Measurements from ENCODE around the gene TIFAB. TPM values are rescaled to one million over a fixed set of nuclear protein-coding genes. Genes with fewer than 3 reads are reported as not detected.

TIFAB gene
- total RNA-seq, 1 experiment from 2014 or later, result not detected

DNA sequence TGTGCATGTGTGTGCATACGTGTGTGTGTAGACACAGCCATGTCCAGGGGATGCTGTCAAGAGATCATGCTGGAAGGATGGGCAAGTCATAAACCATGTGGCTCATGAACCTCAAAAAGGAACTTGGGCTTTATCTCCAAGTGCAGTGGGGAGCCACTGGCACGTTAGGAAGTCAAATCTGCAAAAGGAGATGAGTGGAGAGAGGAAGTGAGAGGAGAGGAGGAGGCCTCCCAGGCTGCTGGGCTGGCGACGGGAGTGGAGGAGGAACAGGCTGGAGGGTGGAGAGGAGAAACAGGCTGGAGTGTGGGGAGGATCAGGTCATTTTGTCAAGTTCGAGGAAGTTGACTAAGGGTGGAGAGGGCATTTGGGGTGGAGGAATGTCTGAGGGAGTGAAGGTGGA lies 29.2 kb upstream of the TIFAB start (continued):
- TF ChIP-seq, protein P1, sequence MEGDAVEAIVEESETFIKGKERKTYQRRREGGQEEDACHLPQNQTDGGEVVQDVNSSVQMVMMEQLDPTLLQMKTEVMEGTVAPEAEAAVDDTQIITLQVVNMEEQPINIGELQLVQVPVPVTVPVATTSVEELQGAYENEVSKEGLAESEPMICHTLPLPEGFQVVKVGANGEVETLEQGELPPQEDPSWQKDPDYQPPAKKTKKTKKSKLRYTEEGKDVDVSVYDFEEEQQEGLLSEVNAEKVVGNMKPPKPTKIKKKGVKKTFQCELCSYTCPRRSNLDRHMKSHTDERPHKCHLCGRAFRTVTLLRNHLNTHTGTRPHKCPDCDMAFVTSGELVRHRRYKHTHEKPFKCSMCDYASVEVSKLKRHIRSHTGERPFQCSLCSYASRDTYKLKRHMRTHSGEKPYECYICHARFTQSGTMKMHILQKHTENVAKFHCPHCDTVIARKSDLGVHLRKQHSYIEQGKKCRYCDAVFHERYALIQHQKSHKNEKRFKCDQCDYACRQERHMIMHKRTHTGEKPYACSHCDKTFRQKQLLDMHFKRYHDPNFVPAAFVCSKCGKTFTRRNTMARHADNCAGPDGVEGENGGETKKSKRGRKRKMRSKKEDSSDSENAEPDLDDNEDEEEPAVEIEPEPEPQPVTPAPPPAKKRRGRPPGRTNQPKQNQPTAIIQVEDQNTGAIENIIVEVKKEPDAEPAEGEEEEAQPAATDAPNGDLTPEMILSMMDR (IDR thresholded peaks at IDR 0.05 in 2 of 3, conservative IDR thresholded peaks at IDR 0.05 in 1 of 3; ENCODE audit: borderline replicate concordance in 1 of 3, insufficient read depth in 1 of 3, low read depth in 2 of 3, low read length in 2 of 3), result no peak
- no peak for TF ChIP-seq YY1 (IDR thresholded peaks at IDR 0.05; ENCODE audit: extremely low read depth, insufficient replicate concordance, low read depth, low read length)
- TF ChIP-seq TCF7L2 (IDR thresholded peaks at IDR 0.05; ENCODE audit: borderline replicate concordance, extremely low read depth, insufficient read depth, insufficient read length), result no peak
- TF ChIP-seq POLR2AphosphoS5 (IDR thresholded peaks at IDR 0.05; ENCODE audit: low read depth, low read length), result no peak

DNA sequence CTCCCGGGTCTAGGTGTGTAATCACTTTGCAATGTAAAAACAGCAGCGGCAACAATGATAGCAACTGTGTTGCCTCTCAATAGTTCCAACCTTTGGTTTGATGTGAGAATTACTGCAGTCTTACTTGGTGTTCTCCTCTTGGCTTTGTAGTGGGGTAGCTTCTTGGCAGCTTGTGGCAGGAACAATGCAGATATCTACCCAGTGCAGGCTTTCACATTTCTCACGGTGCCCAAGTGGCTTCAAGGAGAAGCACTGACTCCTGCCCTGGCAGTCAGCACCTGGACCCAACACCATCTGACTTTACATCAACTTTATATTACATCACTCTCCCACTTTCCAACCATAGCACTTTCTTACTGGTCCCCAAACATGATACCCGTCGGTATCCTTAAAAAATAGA lies 28.4 kb upstream of the TIFAB start:
- Histone ChIP-seq H3K9me3 (ENCODE audit: control insufficient read depth in 1 of 2, insufficient read depth in 1 of 2, low read depth in 1 of 2, low read length in 2 of 2) (no peaks in the 10 kb centered on the region), H3K79me2 (ENCODE audit: insufficient read depth, low read length) (no peaks in the 10 kb centered on the region), H3K36me3 (ENCODE audit: control insufficient read depth in 1 of 2, insufficient read depth in 2 of 2, low read length in 2 of 2) (no peaks in the 10 kb centered on the region), H3K4me2 (ENCODE audit: low read length) (no peak overlapping the region), H3K9me2 (ENCODE audit: insufficient read depth) (no peaks in the 10 kb centered on the region), H3K9ac (ENCODE audit: low read length) (no peak overlapping the region), H4K20me1 (ENCODE audit: insufficient read depth) (no peaks in the 10 kb centered on the region), H2AFZ (ENCODE audit: low read depth, low read length, poor library complexity, severe bottlenecking) (no peak overlapping the region), H3K27me3 (ENCODE audit: insufficient read depth, low read length) (peaks cover 2% of the 10 kb centered on the region; the same call in 1 of the 2 replicates), H3K4me3 (replicated peaks in 1 of 2; ENCODE audit: low read depth in 1 of 2, low read length in 2 of 2) (no peak overlapping the region), H3K27ac (ENCODE audit: low read depth, low read length) (no peak overlapping the region), H3K4me1 (ENCODE audit: control insufficient read depth in 1 of 2, insufficient read depth in 2 of 2, low read length in 2 of 2) (no peaks in the 10 kb centered on the region)
- BruUV-seq (replicated peaks), result no TSS peak
- ChIA-PET RAD21 (ENCODE audit: low non-redundant PET in 1 of 2, low total read pairs in 2 of 2, uncharacterized antibody in 2 of 2, unreplicated experiment in 2 of 2) (no interaction called here), POLR2A (interaction anchor here (1.3 kb wide), 1 partner anchor 23 kb away, joined by 3 read pairs; no protein-coding TSS in a partner anchor), CTCF (interaction anchor here (1.2 to 1.9 kb wide), 2 partner anchors 14 to 70 kb away, joined by 5 to 8 read pairs; no protein-coding TSS in a partner anchor)
- DNase-seq (ENCODE audit: low read depth, low spot score), result no peak
- ATAC-seq, result no peak
- intact Hi-C loops (cut with micrococcal nuclease), result no loop called here
- TF ChIP-seq SP1 (IDR thresholded peaks at IDR 0.05; ENCODE audit: low read depth), result no peak
- TF ChIP-seq POLR2AphosphoS5 (IDR thresholded peaks at IDR 0.05; ENCODE audit: low read depth, low read length), result no peak
- TF ChIP-seq, protein P2, sequence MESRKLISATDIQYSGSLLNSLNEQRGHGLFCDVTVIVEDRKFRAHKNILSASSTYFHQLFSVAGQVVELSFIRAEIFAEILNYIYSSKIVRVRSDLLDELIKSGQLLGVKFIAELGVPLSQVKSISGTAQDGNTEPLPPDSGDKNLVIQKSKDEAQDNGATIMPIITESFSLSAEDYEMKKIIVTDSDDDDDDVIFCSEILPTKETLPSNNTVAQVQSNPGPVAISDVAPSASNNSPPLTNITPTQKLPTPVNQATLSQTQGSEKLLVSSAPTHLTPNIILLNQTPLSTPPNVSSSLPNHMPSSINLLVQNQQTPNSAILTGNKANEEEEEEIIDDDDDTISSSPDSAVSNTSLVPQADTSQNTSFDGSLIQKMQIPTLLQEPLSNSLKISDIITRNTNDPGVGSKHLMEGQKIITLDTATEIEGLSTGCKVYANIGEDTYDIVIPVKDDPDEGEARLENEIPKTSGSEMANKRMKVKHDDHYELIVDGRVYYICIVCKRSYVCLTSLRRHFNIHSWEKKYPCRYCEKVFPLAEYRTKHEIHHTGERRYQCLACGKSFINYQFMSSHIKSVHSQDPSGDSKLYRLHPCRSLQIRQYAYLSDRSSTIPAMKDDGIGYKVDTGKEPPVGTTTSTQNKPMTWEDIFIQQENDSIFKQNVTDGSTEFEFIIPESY (IDR thresholded peaks at IDR 0.05; ENCODE audit: extremely low read depth, insufficient replicate concordance, low read length), result no peak
- TF ChIP-seq, protein P1 (IDR thresholded peaks at IDR 0.05 in 2 of 3, conservative IDR thresholded peaks at IDR 0.05 in 1 of 3; ENCODE audit: borderline replicate concordance in 1 of 3, insufficient read depth in 1 of 3, low read depth in 2 of 3, low read length in 2 of 3), result no peak
- TF ChIP-seq SRF (IDR thresholded peaks at IDR 0.05; ENCODE audit: low read depth), result no peak
- TF ChIP-seq JUND (IDR thresholded peaks at IDR 0.05), result no peak
- no peak for TF ChIP-seq TCF7L2 (IDR thresholded peaks at IDR 0.05; ENCODE audit: borderline replicate concordance, extremely low read depth, insufficient read depth, insufficient read length)
- TF ChIP-seq POLR2A (IDR thresholded peaks at IDR 0.05; ENCODE audit: borderline replicate concordance, extremely low read depth, insufficient read depth, insufficient read length), result no peak

All from HCT116 (cell line).